Mesendoderm (in vitro differentiated cells): ENCODE results near the gene CDK16.

Source experiments
- DNase-seq: peaks from one replicate; pipeline ENCODE4 v3.0.0; 2013
- H2AK5ac ChIP-seq: 2 replicates; pipeline ENCODE4 v1.6.1; 2013; ENCODE audit warnings: low read length, inconsistent platforms
- H2BK120ac ChIP-seq: 2 replicates; pipeline ENCODE4 v1.6.1; 2013; ENCODE audit warnings: low read depth, mild to moderate bottlenecking, low read length, moderate library complexity, mixed read lengths
- H2BK15ac ChIP-seq: replicated peaks from 2 replicates; pipeline ENCODE4 v1.6.1; 2013; ENCODE audit warnings: low read depth, mild to moderate bottlenecking, moderate library complexity
- H2BK5ac ChIP-seq: 2 replicates; pipeline ENCODE4 v1.6.1; 2013; ENCODE audit warnings: low read length, inconsistent platforms
- H3K18ac ChIP-seq: 2 replicates; pipeline ENCODE4 v1.6.1; 2013; ENCODE audit warnings: mild to moderate bottlenecking, low read length, mixed read lengths
- H3K23ac ChIP-seq: one replicate; pipeline ENCODE4 v1.6.1; 2013; ENCODE audit warnings: low read length
- H3K27ac ChIP-seq: 2 replicates; pipeline ENCODE4 v1.5.1; 2013; ENCODE audit warnings: low read depth, mild to moderate bottlenecking, inconsistent platforms, low read length, moderate library complexity
- H3K27me3 ChIP-seq: 2 replicates; pipeline ENCODE4 v1.6.1; 2013; ENCODE audit warnings: low read length, control low read depth, mild to moderate bottlenecking, inconsistent platforms; ENCODE audit not compliant: insufficient read depth, poor library complexity
- H3K36me3 ChIP-seq: 2 replicates; pipeline ENCODE4 v1.6.1; 2013; ENCODE audit warnings: low read length, inconsistent platforms; ENCODE audit not compliant: control insufficient read depth, insufficient read depth
- H3K4ac ChIP-seq: one replicate; pipeline ENCODE4 v1.6.1; 2013; ENCODE audit warnings: low read depth, mild to moderate bottlenecking, low read length, moderate library complexity
- H3K4me1 ChIP-seq: 2 replicates; pipeline ENCODE4 v1.6.1; 2013; ENCODE audit warnings: low read depth, low read length, inconsistent platforms; ENCODE audit not compliant: control insufficient read depth
- H3K4me2 ChIP-seq: 2 replicates; pipeline ENCODE4 v1.6.1; 2013; ENCODE audit warnings: low read length
- H3K4me3 ChIP-seq: 2 replicates; pipeline ENCODE4 v1.5.1; 2013; ENCODE audit warnings: mild to moderate bottlenecking, low read length
- H3K56ac ChIP-seq: one replicate; pipeline ENCODE4 v1.6.1; 2013; ENCODE audit warnings: low read length
- H3K79me1 ChIP-seq: 2 replicates; pipeline ENCODE4 v1.6.1; 2013; ENCODE audit warnings: low read length, inconsistent platforms
- H3K79me2 ChIP-seq: 2 replicates; pipeline ENCODE4 v1.6.1; 2013; ENCODE audit warnings: mild to moderate bottlenecking, low read length; ENCODE audit not compliant: control insufficient read depth, insufficient read depth
- H3K9ac ChIP-seq: 2 replicates; pipeline ENCODE4 v1.6.1; 2013; ENCODE audit warnings: low read length, inconsistent platforms
- H4K5ac ChIP-seq: one replicate; pipeline ENCODE4 v1.6.1; 2013; ENCODE audit warnings: low read length
- H4K8ac ChIP-seq: one replicate; pipeline ENCODE4 v1.6.1; 2013; ENCODE audit warnings: low read depth, mild to moderate bottlenecking, control low read depth, low read length, moderate library complexity
- WGBS: extraction: QIAGEN DNeasy Blood & Tissue Kit; methylation state at CpG from one replicate; pipeline ENCODE4 v1.1.7; 2013; ENCODE audit warnings: low lambda C conversion rate, missing lambda C conversion rate; ENCODE audit not compliant: insufficient coverage; ENCODE audit errors: extremely low coverage; 5-methylcytosine and 5-hydroxymethylcytosine counted together

The CDK16 gene

DNA sequence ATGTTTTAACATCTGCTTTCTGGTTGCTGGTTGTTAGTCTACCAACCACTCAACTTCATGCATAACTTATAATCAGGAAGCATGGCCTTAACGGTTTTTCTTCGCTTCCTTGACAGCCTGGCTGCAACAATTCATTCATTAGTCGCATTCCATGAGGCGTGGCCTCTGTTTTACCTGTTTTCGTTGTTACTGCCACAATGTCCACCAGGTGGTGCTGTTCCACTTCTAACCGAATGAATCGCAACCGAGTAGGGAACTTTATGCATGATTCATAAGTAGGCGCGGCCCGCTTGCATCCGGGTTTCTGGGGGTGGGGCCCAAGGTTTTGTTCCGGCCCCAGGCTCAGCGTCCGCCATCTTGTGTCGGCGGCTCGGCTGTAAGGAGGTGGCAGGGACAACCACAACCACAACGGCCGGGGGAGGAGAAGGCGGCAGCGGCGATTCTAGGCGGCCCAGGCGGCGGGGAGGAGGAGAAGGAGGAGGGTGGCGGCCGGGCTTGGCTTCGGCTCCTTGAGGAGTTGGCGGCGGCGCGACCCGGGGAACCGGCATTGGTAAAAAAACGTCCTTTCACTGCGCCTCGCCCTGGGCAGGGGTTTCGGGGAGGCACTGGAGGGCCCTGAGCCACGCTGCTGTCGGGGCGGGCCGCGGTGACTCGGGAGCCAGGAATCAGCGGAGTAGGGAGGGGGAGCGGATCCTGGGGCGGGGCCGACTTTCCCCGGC is 24.8 kb upstream of the CDK16 start, which contains the start of gene UBA1:
TSS of gene UBA1 (plus strand) at position 355 of the 719 bp plus-strand sequence. CDS start 4,974 bp downstream, outside the sequence.
- Histone ChIP-seq H3K4me3 (peak within 1 kb of the TSS; percentile 72), H3K4ac (peak within 1 kb of the TSS; percentile 95), H3K4me2 (peak within 1 kb of the TSS; percentile 54), H3K27me3 (no peaks in the 10 kb centered on the region), H3K4me1 (peaks cover 10% of the 10 kb centered on the region), H3K9ac (peak within 1 kb of the TSS; percentile 89), H3K56ac (peak within 1 kb of the TSS; percentile 95), H2BK120ac (no peak within 1 kb of the TSS), H3K27ac (peak within 1 kb of the TSS; percentile 79), H2BK15ac (no peak within 1 kb of the TSS), H3K23ac (peak within 1 kb of the TSS; percentile 45), H2AK5ac (no peak within 1 kb of the TSS), H3K18ac (peak within 1 kb of the TSS; percentile 88), H4K8ac (no peak within 1 kb of the TSS), H3K79me2 (peaks cover 36% of the 10 kb centered on the region), H4K5ac (no peak within 1 kb of the TSS), H3K36me3 (no peaks in the 10 kb centered on the region), H3K79me1 (no peaks in the 10 kb centered on the region), H2BK5ac (no peak within 1 kb of the TSS)
- DNase-seq = peak; percentile 96
- no CpG with 5 or more reads among the region's 50 CpGs for WGBS

DNA sequence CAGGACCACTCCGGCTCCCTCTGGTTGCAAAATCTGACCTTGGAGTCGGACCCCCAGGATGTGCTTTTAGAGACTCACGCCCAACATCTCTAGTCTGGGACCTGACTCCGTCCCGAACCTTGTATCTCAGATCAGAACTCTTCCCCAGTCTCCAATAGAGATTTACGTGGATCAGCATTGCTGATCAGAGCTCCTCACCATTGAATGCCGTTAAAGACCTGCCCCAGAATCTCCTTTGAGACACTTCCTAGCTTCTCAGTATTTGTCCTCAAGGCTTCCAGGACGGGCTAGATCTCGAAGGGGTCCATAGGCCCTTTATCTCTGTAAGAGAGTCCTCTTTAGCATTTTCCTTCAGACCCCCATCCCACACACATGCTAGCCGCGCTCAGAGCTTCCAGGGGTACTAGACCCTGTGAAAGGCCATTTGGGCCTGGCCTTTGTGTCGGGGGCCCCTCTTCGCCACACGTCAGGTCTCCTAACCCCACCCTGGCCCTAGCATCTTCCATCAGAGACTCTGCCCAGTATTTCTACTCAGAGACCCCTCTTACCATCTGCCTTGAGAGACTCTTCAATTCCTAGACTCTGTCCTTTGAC is 24.2 kb upstream of the CDK16 start:
- H3K9ac ChIP-seq = peak overlapping the region; percentile 89
- no peak overlapping the region for H2BK15ac ChIP-seq
- H2BK120ac ChIP-seq = no peak overlapping the region
- peak overlapping the region; percentile 95 for H3K4ac ChIP-seq
- no peak overlapping the region for H2BK5ac ChIP-seq
- H4K5ac ChIP-seq = no peak overlapping the region
- H3K27ac ChIP-seq = peak overlapping the region; percentile 79
- WGBS = no CpG with 5 or more reads among the region's 14 CpGs
- H3K79me2 ChIP-seq = peaks cover 42% of the 10 kb centered on the region
- no peak for DNase-seq
- H4K8ac ChIP-seq = no peak overlapping the region
- no peaks in the 10 kb centered on the region for H3K27me3 ChIP-seq
- H3K4me3 ChIP-seq = peak overlapping the region; percentile 72
- H3K79me1 ChIP-seq = peaks cover 1% of the 10 kb centered on the region
- H3K23ac ChIP-seq = peak overlapping the region; percentile 45
- peak overlapping the region; percentile 54 for H3K4me2 ChIP-seq
- no peak overlapping the region for H2AK5ac ChIP-seq
- peaks cover 10% of the 10 kb centered on the region for H3K4me1 ChIP-seq
- peak overlapping the region; percentile 95 for H3K56ac ChIP-seq
- peak overlapping the region; percentile 88 for H3K18ac ChIP-seq
- peaks cover 6% of the 10 kb centered on the region for H3K36me3 ChIP-seq

DNA sequence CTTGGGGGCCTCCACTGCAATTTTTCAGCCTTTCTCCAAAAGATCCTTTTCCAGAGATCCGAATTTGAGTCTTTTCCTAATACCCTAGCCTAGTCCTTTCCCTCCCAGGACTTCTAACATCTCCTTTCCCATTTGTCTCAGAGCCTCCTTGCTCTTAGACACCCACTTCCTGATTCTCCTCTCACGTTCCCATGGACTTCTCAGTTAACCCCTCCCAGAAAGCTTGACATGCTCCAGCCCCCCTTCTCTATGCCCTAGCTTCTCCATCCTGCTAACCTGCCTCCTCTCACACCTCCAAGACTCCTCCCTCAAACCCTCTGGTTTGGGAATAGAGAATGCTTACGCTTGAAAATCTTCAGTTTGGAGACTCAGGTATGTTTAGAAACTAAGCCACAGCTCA is 22.4 kb upstream of the CDK16 start:
- no peak overlapping the region for H2BK120ac ChIP-seq
- H3K79me1 ChIP-seq = peaks cover 3% of the 10 kb centered on the region
- WGBS = no CpG with 5 or more reads among the region's 3 CpGs
- DNase-seq = peak; percentile 56
- no peak overlapping the region for H3K4me3 ChIP-seq
- peaks cover 10% of the 10 kb centered on the region for H3K4me1 ChIP-seq
- H3K23ac ChIP-seq = no peak overlapping the region
- no peak overlapping the region for H2AK5ac ChIP-seq
- H4K8ac ChIP-seq = no peak overlapping the region
- no peak overlapping the region for H4K5ac ChIP-seq
- no peak overlapping the region for H2BK5ac ChIP-seq
- H2BK15ac ChIP-seq = no peak overlapping the region
- H3K18ac ChIP-seq = no peak overlapping the region
- no peak overlapping the region for H3K27ac ChIP-seq
- peak overlapping the region; percentile 56 for H3K56ac ChIP-seq
- H3K4ac ChIP-seq = no peak overlapping the region
- no peaks in the 10 kb centered on the region for H3K27me3 ChIP-seq
- H3K79me2 ChIP-seq = peaks cover 43% of the 10 kb centered on the region
- peak overlapping the region; percentile 25 for H3K4me2 ChIP-seq
- peak overlapping the region; percentile 24 for H3K9ac ChIP-seq
- H3K36me3 ChIP-seq = peaks cover 14% of the 10 kb centered on the region

DNA sequence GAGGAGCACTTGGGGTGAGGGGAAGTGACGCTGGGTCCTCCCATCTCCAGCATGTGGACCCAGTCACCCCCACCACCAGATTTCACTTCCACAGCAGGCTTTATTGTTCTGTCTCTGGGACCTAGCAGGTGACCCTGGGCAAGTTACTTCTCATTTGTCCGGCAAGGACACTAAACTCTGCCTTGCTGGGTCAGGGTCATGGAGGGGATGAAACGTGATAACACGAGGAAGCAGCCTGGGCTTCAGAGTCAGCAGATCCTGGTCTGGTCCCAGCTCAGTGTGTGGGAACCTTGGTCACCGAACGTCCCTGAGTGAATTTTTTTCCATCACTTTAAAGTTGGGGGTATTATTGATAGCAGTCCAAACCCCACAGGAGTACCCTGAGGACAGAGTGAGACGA is 21.0 kb upstream of the CDK16 start:
- peaks cover 3% of the 10 kb centered on the region for H3K79me1 ChIP-seq
- H3K56ac ChIP-seq = peak overlapping the region; percentile 34
- H4K5ac ChIP-seq = no peak overlapping the region
- no peak overlapping the region for H3K23ac ChIP-seq
- no peak overlapping the region for H2BK15ac ChIP-seq
- no peak overlapping the region for H3K4me3 ChIP-seq
- no peak overlapping the region for H3K18ac ChIP-seq
- peak overlapping the region; percentile 37 for H3K27ac ChIP-seq
- H4K8ac ChIP-seq = no peak overlapping the region
- no peak overlapping the region for H3K9ac ChIP-seq
- H3K79me2 ChIP-seq = peaks cover 43% of the 10 kb centered on the region
- no peak overlapping the region for H2BK5ac ChIP-seq
- no peaks in the 10 kb centered on the region for H3K27me3 ChIP-seq
- H3K4me2 ChIP-seq = peak overlapping the region; percentile 20
- peaks cover 18% of the 10 kb centered on the region for H3K36me3 ChIP-seq
- WGBS = no CpG with 5 or more reads among the region's 7 CpGs
- H2AK5ac ChIP-seq = no peak overlapping the region
- H3K4ac ChIP-seq = no peak overlapping the region
- H3K4me1 ChIP-seq = peaks cover 10% of the 10 kb centered on the region
- no peak overlapping the region for H2BK120ac ChIP-seq
- no peak for DNase-seq

DNA sequence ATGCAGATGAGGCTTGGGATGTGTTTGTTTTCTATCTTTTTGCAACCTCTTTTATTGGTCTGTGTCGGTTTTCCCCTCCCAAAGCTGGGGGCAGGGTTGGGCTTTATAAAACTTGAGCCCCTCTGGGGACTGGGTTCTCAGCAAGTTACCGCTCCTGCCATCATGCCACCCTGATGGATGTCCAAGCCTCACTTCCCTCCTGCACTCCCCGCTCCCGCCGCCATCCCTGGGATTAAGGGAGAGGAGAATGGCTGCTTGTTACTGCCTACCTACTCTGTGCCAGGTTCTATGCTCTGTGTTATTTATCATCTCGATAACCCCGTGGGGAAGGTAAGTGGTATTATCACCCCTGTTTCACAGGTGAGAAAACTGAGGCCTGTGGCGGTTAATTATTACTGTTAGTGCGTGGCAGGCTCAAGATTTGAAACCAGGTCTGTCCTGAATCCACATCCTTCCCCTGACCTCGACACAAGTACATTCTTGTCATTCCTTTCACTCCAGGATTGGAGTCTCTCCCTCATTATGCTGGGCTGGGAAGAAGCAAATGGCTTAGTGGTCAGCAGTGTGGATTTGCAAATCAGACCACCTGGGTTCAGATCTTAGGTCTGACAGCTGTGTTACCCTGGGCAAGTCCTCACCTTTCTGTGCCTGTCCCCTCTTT is 20.3 kb upstream of the CDK16 start:
- peak; percentile 97 for DNase-seq
- H3K79me2 ChIP-seq = peaks cover 43% of the 10 kb centered on the region
- H3K4ac ChIP-seq = no peak overlapping the region
- H3K36me3 ChIP-seq = peaks cover 18% of the 10 kb centered on the region
- H3K9ac ChIP-seq = no peak overlapping the region
- no peak overlapping the region for H2BK5ac ChIP-seq
- no peak overlapping the region for H4K8ac ChIP-seq
- no peak overlapping the region for H2BK120ac ChIP-seq
- peak overlapping the region; percentile 64 for H3K56ac ChIP-seq
- peaks cover 10% of the 10 kb centered on the region for H3K4me1 ChIP-seq
- H3K79me1 ChIP-seq = peaks cover 3% of the 10 kb centered on the region
- H3K18ac ChIP-seq = no peak overlapping the region
- no peak overlapping the region for H4K5ac ChIP-seq
- no CpG with 5 or more reads among the region's 10 CpGs for WGBS
- peak overlapping the region; percentile 37 for H3K27ac ChIP-seq
- H3K4me2 ChIP-seq = no peak overlapping the region
- no peak overlapping the region for H3K23ac ChIP-seq
- no peaks in the 10 kb centered on the region for H3K27me3 ChIP-seq
- no peak overlapping the region for H2AK5ac ChIP-seq
- H3K4me3 ChIP-seq = no peak overlapping the region
- H2BK15ac ChIP-seq = no peak overlapping the region
